A549 (cell line): ENCODE data around the gene DSCAML1. TPM values are rescaled to one million over a fixed set of nuclear protein-coding genes. Genes with fewer than 3 reads are reported as not detected.

Source experiments
- ATAC-seq, 2 experiments: fragments of 200-7000 bp in 1 of 2; fragments of >200 bp in 1 of 2; cut with Nextera tagmentation in 1 of 2; cut with Tn5 transposase in 1 of 2; 3 replicates each; pipeline versions ENCODE4 v1.8.0 to v1.9.1; 2018 to 2020; ENCODE audit warnings: mild to moderate bottlenecking in 1 of 2, moderate library complexity in 1 of 2
- CTCF ChIA-PET: fragments of 300-600 bp; sonication (Branson Sonifier 250); formaldehyde crosslinking; extraction: SDS; loops from one replicate; lab custom pipeline; 2021; ENCODE audit warnings: antibody characterized with exemption, inconsistent platforms; lab: Yijun Ruan, JAX
- POLR2A ChIA-PET: fragments of 350-600 bp; formaldehyde crosslinking; extraction: SDS; loops from one replicate; lab custom pipeline; 2021; ENCODE audit warnings: antibody characterized with exemption, inconsistent platforms; lab: Yijun Ruan, JAX
- DNase-seq, 2 experiments: peaks; one replicate each; pipeline versions ENCODE4 v3.0.0 to v3.0.0-alpha.2; 2011 to 2016; ENCODE audit warnings: low read depth in 1 of 2, low spot score in 1 of 2
- FAIRE-seq: peaks from 2 replicates; lab custom pipeline; 2011; peaks lifted over from hg19 to GRCh38; lab: Jason Lieb, UNC
- H3K27ac ChIP-seq, 2 experiments: fragments of >200 bp; sonication (Bioruptor Twin); formaldehyde crosslinking; 3 replicates each; pipeline ENCODE4 v1.5.1; 2016 to 2017
- H3K4me1 ChIP-seq: fragments of >200 bp; sonication (Bioruptor Twin); formaldehyde crosslinking; 3 replicates; pipeline ENCODE4 v1.6.1; 2016
- H3K4me2 ChIP-seq: fragments of >200 bp; sonication (Bioruptor Twin); formaldehyde crosslinking; 3 replicates; pipeline ENCODE4 v1.6.1; 2016
- H3K4me3 ChIP-seq: fragments of >200 bp; sonication (Bioruptor Twin); formaldehyde crosslinking; 3 replicates; pipeline ENCODE4 v1.5.1; 2016
- H3K9me3 ChIP-seq: fragments of >200 bp; sonication (Bioruptor Twin); formaldehyde crosslinking; 3 replicates; pipeline ENCODE4 v1.6.1; 2016
- BHLHE40 ChIP-seq: IDR thresholded peaks from 2 replicates; pipeline ENCODE4 v1.6.1; 2012; ENCODE audit warnings: low read depth, low read length, inconsistent platforms
- CHD2 ChIP-seq: fragments of 150-350 bp; IDR thresholded peaks from 2 replicates; pipeline ENCODE4 v1.6.1; 2014; ENCODE audit warnings: low read length; ENCODE audit not compliant: partially characterized antibody
- EHMT2 ChIP-seq: fragments of 200-600 bp; sonication (generic); IDR thresholded peaks from 2 replicates; pipeline ENCODE4 v1.6.1; 2016; ENCODE audit warnings: antibody characterized with exemption, low read depth, mild to moderate bottlenecking, moderate library complexity
- EP300 ChIP-seq, 2 experiments: fragments of >200 bp; sonication (Bioruptor Twin); formaldehyde crosslinking; IDR thresholded peaks; 2 replicates in 1 of 2; 3 replicates in 1 of 2; pipeline ENCODE4 v1.6.1; 2016 to 2017
- FOSB ChIP-seq: fragments of 250-450 bp; sonication (Bioruptor Pico); IDR thresholded peaks from 2 replicates; pipeline ENCODE4 v1.5.0; 2020; ENCODE audit warnings: mild to moderate bottlenecking, moderate library complexity
- FOXS1 ChIP-seq: fragments of 250-450 bp; sonication (Bioruptor Pico); IDR thresholded peaks from 2 replicates; pipeline ENCODE4 v1.5.0; 2020; ENCODE audit warnings: mild to moderate bottlenecking, moderate library complexity
- GATA3 ChIP-seq: IDR thresholded peaks from 2 replicates; pipeline ENCODE4 v1.6.1; 2012; ENCODE audit warnings: borderline replicate concordance
- HMGXB4 ChIP-seq: fragments of 250-450 bp; sonication (Bioruptor Pico); IDR thresholded peaks from 2 replicates; pipeline ENCODE4 v1.5.0; 2021; ENCODE audit warnings: mild to moderate bottlenecking, moderate library complexity, borderline replicate concordance
- HOXA7 ChIP-seq: fragments of 250-450 bp; sonication (Bioruptor Pico); IDR thresholded peaks from 2 replicates; pipeline ENCODE4 v1.5.0; 2020; ENCODE audit warnings: mild to moderate bottlenecking, moderate library complexity
- MAFK ChIP-seq: fragments of 450-650 bp; IDR thresholded peaks from 2 replicates; pipeline ENCODE4 v1.6.1; 2014; ENCODE audit not compliant: partially characterized antibody
- MAX ChIP-seq: IDR thresholded peaks from 2 replicates; pipeline ENCODE4 v1.6.1; 2012
- MAZ ChIP-seq: fragments of 150-350 bp; IDR thresholded peaks from 2 replicates; pipeline ENCODE4 v1.6.1; 2014; ENCODE audit warnings: antibody characterized with exemption, low read depth, low read length, borderline replicate concordance
- MYC ChIP-seq: IDR thresholded peaks from 2 replicates; pipeline ENCODE4 v1.6.1; 2012; ENCODE audit warnings: mild to moderate bottlenecking, inconsistent platforms, low read length, improper control_type of control experiment, borderline replicate concordance
- NFE2L2 ChIP-seq: fragments of 150-350 bp; conservative IDR thresholded peaks from 2 replicates; pipeline ENCODE4 v1.6.1; 2014; ENCODE audit warnings: low read length
- NR3C1 ChIP-seq: fragments of >200 bp; sonication (Bioruptor Twin); formaldehyde crosslinking; IDR thresholded peaks from 3 replicates; pipeline ENCODE4 v1.6.1; 2017
- PHF8 ChIP-seq: fragments of 200-600 bp; sonication (generic); IDR thresholded peaks from 2 replicates; pipeline ENCODE4 v1.6.1; 2016; ENCODE audit warnings: low read depth, mild to moderate bottlenecking, antibody characterized with exemption, moderate library complexity, borderline replicate concordance
- POLR2AphosphoS2 ChIP-seq: conservative IDR thresholded peaks from 2 replicates; pipeline ENCODE4 v1.6.1; 2012; ENCODE audit warnings: low read length, improper control_type of control experiment, inconsistent platforms
- RAD21 ChIP-seq, 2 experiments: fragments of >200 bp in 1 of 2; sonication (Bioruptor Twin) in 1 of 2; formaldehyde crosslinking in 1 of 2; IDR thresholded peaks in 1 of 2; conservative IDR thresholded peaks in 1 of 2; 2 replicates in 1 of 2; 3 replicates in 1 of 2; pipeline ENCODE4 v1.6.1; 2012 to 2018; ENCODE audit warnings: inconsistent platforms in 1 of 2
- RARB ChIP-seq: fragments of 250-450 bp; sonication (Bioruptor Pico); IDR thresholded peaks from 2 replicates; pipeline ENCODE4 v1.8.0; 2021; ENCODE audit warnings: mild to moderate bottlenecking, moderate library complexity
- REST ChIP-seq: fragments of 200-600 bp; sonication (generic); IDR thresholded peaks from 2 replicates; pipeline ENCODE4 v1.6.1; 2016; ENCODE audit warnings: antibody characterized with exemption, mild to moderate bottlenecking, moderate library complexity
- RNF2 ChIP-seq: fragments of 200-600 bp; sonication (generic); IDR thresholded peaks from 2 replicates; pipeline ENCODE4 v1.6.1; 2016; ENCODE audit warnings: low read depth, mild to moderate bottlenecking, antibody characterized with exemption, moderate library complexity, borderline replicate concordance
- SMC3 ChIP-seq: fragments of >200 bp; sonication (Bioruptor Twin); formaldehyde crosslinking; IDR thresholded peaks from 3 replicates; pipeline ENCODE4 v1.6.1; 2018; ENCODE audit warnings: inconsistent platforms
- SREBF2 ChIP-seq: fragments of 450-650 bp; IDR thresholded peaks from 2 replicates; pipeline ENCODE4 v1.6.1; 2014; ENCODE audit warnings: mild to moderate bottlenecking, moderate library complexity
- TFCP2L1 ChIP-seq: fragments of 250-450 bp; sonication (Bioruptor Pico); IDR thresholded peaks from 2 replicates; pipeline ENCODE4 v1.5.0; 2021; ENCODE audit warnings: mild to moderate bottlenecking
- ZC3H11A ChIP-seq: fragments of 450-650 bp; IDR thresholded peaks from 2 replicates; pipeline ENCODE4 v1.6.1; 2014; ENCODE audit warnings: antibody characterized with exemption, mild to moderate bottlenecking
- ZNF302 ChIP-seq: fragments of 250-450 bp; sonication (Bioruptor Pico); IDR thresholded peaks from 2 replicates; pipeline ENCODE4 v1.9.0; 2021; ENCODE audit warnings: inconsistent platforms, mild to moderate bottlenecking, moderate library complexity
- WGBS: methylation state at CpG from one replicate; pipeline ENCODE4 v1.1.6; 2017; ENCODE audit errors: missing lambda C conversion rate; 5-methylcytosine and 5-hydroxymethylcytosine counted together
- polyA plus RNA-seq, 4 experiments: library from polyadenylated mRNA; depleted of rRNA in 3 of 4; stranded (reverse); fragments of >200 nt; fragmentation: RNase III in 1 of 4; extraction: RNeasy Plus Mini Kit Qiagen cat#74134 plus additional on column Dnase treatment in 1 of 4; gene quantifications; 2 replicates in 3 of 4; 3 replicates in 1 of 4; pipeline ENCODE4 v1.2.3, GENCODE V29; 2011 to 2017
- TF ChIP-seq, protein P1 (sequence below): fragments of >200 bp; sonication (Bioruptor Twin); formaldehyde crosslinking; IDR thresholded peaks from 3 replicates; pipeline ENCODE4 v1.6.1; 2016

The DSCAML1 gene
- polyA plus RNA-seq, 2 of the 4 experiments (the other 2 are of a cell fraction) = 0.12 to 0.31 TPM

- no peak overlapping the region for H3K4me2 ChIP-seq
- FAIRE-seq = no peak
- TF ChIP-seq, protein P1, sequence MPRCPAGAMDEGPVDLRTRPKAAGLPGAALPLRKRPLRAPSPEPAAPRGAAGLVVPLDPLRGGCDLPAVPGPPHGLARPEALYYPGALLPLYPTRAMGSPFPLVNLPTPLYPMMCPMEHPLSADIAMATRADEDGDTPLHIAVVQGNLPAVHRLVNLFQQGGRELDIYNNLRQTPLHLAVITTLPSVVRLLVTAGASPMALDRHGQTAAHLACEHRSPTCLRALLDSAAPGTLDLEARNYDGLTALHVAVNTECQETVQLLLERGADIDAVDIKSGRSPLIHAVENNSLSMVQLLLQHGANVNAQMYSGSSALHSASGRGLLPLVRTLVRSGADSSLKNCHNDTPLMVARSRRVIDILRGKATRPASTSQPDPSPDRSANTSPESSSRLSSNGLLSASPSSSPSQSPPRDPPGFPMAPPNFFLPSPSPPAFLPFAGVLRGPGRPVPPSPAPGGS = no peak
- TF ChIP-seq EHMT2 = no peak
- no peak for TF ChIP-seq HOXA7 (CRISPR knock-in tag)
- no peak for TF ChIP-seq SREBF2
- TF ChIP-seq GATA3 = no peak
- no peak for TF ChIP-seq EP300 (IDR thresholded peaks at IDR 0.05)
- no peak for TF ChIP-seq ZC3H11A
- no peak for TF ChIP-seq MAFK
- no peak for TF ChIP-seq NFE2L2
- TF ChIP-seq FOXS1 = no peak
- TF ChIP-seq MAZ = no peak
- no peak for TF ChIP-seq SMC3
- TF ChIP-seq CHD2 = no peak
- TF ChIP-seq, all 56 proteins: peak for 0
- no peak overlapping the region for H3K4me3 ChIP-seq
- ChIA-PET POLR2A (no interaction called here), CTCF (no interaction called here)
- 96% methylated on average over 2 of the region's 3 CpGs for WGBS
- H3K4me1 ChIP-seq = no peaks in the 10 kb centered on the region
- H3K27ac ChIP-seq = no peak overlapping the region
- ATAC-seq (no peak), DNase-seq (no peak)
- H3K9me3 ChIP-seq = no peaks in the 10 kb centered on the region
Observed at GRCh38 chr11:117387992-117388755, 408.8 kb downstream of the DSCAML1 start.

GRCh38 chr11:117385906-117386305 is 411.1 kb downstream of the DSCAML1 start:
- no peaks in the 10 kb centered on the region for H3K4me1 ChIP-seq
- POLR2A ChIA-PET = no interaction called here
- H3K4me3 ChIP-seq = no peak overlapping the region
- no peak for TF ChIP-seq PHF8
- no peak for TF ChIP-seq MYC
- TF ChIP-seq TFCP2L1 (CRISPR knock-in tag) = no peak
- no peak for TF ChIP-seq REST
- no peak for TF ChIP-seq FOSB (CRISPR knock-in tag)
- TF ChIP-seq MAX = no peak
- no peak for TF ChIP-seq SREBF2
- no peak for TF ChIP-seq POLR2AphosphoS2
- no peak for TF ChIP-seq NR3C1
- no peak for TF ChIP-seq RAD21 (conservative IDR thresholded peaks at IDR 0.05 in 1 of 2, IDR thresholded peaks at IDR 0.05 in 1 of 2)
- TF ChIP-seq BHLHE40 = no peak
- TF ChIP-seq RARB (CRISPR knock-in tag) = no peak
- no peak for TF ChIP-seq RNF2
- no peak for TF ChIP-seq HMGXB4 (CRISPR knock-in tag)
- no peak for TF ChIP-seq ZNF302
- TF ChIP-seq, all 56 proteins: peak for 0
- CTCF ChIA-PET = interaction anchor here (1.0 kb wide), 1 partner anchor 8 kb away, joined by 3 read pairs; no protein-coding TSS in a partner anchor
- Histone ChIP-seq H3K27ac (no peak overlapping the region), H3K9me3 (no peaks in the 10 kb centered on the region), H3K4me2 (no peak overlapping the region)
- FAIRE-seq (no peak), DNase-seq (no peak), ATAC-seq (no peak)
- 96% methylated on average over 9 of the region's 9 CpGs for WGBS
